GM18499 (cell line): ENCODE results near the gene KCNE4.

Experiments
- ATAC-seq: cut with Tn5 transposase; IDR thresholded peaks from one replicate; pipeline ENCODE4 v1.9.1; 2021; ENCODE audit warnings: moderate number of reproducible peaks; ENCODE audit not compliant: insufficient read depth, unreplicated experiment

The KCNE4 gene

GRCh38 chr2:223082706-223083105 is 30.7 kb downstream of the KCNE4 start:
- ATAC-seq = no peak

- no peak for ATAC-seq
Measured at GRCh38 chr2:223083402-223084070, 31.5 kb downstream of the KCNE4 start.

GRCh38 chr2:223084873-223085272 is 32.9 kb downstream of the KCNE4 start:
- ATAC-seq = no peak

- no peak for ATAC-seq
Measured at GRCh38 chr2:223086370-223086981, 34.5 kb downstream of the KCNE4 start.

GRCh38 chr2:223087466-223087865 is 35.5 kb downstream of the KCNE4 start:
- no peak for ATAC-seq

DNA sequence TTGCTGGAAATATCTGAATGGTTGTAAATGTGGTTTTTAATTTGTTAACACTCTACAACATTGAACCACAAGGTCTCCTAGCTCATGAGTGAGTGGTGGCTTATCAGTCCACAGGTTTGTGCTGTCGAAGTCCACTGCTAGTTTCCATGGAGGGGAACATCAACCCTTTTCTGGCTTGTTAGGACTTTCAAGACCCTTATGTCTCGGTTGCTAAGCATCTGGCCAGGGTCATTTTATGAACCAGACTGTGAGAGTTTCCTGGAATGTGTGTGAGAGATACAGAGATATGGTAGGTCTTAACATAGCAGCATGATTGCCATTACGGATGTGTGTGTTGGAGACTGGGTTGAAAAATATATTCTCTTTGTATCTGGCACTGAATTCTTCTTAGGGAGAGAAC is 36.9 kb downstream of the KCNE4 start:
- no peak for ATAC-seq

DNA sequence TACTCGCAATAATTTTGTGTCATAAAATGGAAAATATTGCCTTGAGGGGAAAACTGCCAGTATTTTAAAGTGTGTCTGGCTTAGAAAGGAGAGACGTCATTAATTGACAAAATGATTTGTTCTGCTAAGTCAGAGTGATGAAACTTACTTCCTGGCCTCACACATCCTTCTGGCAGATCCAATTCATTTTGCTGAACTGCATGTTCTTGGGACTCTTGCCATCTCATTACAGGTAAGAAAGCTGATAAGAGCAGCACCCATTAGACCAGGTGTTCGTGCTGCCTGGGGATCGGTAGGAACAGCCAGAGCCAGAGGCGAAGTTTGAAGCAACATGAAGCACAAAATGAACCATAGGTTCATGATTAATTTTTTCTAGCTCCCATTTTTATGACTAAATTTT is 38.0 kb downstream of the KCNE4 start:
- no peak for ATAC-seq

GRCh38 chr2:223090540-223091235 is 38.7 kb downstream of the KCNE4 start:
- ATAC-seq = no peak

DNA sequence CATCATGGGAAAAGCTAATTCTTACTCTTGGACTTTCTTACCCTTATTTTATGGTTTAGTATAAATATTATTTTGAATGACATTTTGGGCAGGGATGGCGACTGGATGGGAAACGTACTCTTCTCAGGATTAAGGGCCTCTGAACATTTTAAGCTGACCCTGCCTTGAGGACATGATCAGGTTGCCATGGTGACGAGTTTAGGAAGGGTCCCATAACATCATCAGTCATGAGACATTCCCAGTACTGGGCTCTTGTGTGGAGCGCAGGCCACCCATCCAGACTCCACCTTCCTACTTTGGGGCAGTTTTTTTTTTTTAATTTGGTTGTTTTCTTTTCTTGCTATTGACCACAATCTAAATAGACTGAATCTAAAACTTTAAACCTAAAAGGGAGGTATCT is 40.7 kb downstream of the KCNE4 start:
- ATAC-seq = no peak

- ATAC-seq = no peak
Measured at GRCh38 chr2:223093436-223094241, 41.6 kb downstream of the KCNE4 start.

DNA sequence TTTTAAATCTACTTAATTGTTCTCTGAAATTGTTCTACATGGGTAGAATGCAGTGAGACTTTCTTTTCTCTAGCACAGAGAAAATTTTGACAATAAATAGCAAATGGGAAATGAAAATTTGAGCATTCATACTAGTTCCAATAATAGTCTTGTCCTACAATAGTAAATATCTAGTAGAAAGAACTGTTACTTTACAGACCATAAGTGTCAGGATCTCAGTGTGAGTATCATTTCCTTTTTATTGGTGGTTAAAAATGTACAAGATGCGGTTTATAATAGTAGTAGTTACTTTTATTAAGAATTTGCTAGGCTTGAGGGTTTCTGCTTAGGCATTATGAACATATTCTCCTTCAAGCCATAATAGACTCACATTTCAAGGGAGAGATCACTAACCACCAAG is 43.2 kb downstream of the KCNE4 start:
- ATAC-seq = peak; percentile 71

GRCh38 chr2:223096235-223096970 is 44.4 kb downstream of the KCNE4 start:
- ATAC-seq = no peak

DNA sequence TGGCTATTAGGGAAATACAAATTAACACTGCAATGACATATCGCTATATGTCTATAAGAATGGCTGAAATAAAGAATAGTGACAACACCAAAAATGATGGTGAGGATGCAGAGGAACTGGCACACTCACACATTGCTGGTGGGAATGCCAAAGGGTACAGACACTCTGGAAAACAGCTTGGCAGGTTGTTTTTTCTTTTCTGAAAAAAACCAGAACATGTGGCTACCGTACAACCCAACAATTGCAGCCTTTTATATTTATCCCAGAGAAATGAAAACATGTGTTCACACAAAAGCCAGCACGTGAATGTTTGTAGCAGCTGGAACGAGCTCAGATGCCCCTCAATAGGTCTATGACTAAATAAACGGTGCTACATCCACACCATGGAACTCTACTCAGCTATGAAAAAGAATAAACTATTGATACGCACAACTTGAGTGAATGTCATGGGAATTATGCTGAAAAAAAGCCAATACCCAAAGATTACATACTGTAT is 45.9 kb downstream of the KCNE4 start:
- no peak for ATAC-seq

GRCh38 chr2:223099561-223099960 is 47.6 kb downstream of the KCNE4 start:
- ATAC-seq = no peak

DNA sequence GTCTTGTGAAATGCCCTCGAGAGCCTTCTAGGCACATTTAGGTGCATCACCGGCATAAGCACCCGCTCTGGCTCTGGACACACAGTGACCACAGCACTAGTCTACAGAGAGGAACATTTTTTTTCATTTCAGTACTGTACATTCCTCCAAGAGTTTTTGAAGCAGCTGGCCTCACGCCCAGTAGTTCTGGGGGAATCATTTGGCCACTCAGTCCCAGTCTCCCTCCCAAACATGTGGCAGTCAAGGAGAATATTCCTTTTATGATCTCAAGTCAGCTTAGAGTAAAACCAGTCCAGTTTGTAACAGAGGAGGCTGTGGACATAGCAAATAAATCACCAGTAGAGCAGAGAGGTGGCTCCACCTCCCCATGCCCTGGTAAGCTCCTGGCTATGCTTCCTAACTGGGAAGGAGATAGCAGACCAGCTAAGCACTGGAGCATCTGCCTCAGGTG is 48.1 kb downstream of the KCNE4 start:
- ATAC-seq = no peak

DNA sequence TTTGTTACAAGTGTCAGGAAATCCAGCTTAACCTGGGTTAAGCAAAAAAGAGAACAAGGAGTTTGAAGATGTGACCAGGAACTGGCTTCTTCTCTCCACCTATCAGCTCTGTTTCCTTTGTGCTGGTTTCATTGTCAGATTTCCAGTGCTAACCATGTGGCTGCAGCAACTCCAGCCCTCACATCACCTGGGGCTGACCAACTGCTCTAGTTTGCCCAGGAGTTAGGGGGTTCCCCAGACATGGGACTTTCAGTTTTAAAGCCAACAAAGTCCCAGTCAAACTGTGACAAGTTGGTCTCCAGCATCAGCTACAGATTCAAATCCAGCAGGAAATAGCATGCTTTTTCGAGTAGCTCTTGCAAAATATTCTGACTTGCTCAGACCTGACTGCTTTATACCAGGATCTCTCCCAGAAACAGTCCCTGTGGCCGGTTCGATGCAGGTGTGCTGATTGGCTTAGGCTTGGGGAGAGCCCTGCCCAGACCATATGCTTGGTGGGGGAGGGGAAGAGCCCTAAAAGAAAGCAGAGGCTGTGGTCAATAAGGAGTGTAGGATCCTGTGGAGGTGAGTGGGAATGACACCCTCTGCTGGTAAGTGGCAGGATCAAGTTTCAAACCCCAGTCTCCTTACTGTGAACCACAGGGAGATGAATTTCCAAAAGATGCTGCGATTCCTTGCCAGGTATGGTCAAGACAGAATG is 49.5 kb downstream of the KCNE4 start:
- ATAC-seq = peak; percentile 70

DNA sequence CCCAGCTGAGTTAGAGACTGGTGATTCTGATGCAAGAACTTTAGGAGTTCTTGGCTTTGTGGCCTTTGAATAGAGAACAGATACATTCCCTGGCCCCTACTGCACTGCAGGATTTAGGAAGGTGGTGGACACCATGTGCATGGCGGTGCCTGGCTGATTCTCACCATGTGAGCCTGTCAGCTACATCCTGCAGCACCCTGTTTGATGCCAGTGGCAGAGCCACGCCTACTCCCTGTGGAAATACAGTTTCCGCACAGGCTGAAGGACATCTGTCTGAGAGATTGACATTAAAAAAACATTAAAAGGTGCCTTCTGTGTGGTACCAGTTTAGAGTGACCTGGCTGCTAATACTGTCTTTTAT is 50.0 kb downstream of the KCNE4 start:
- ATAC-seq = no peak

GRCh38 chr2:223102450-223102849 is 50.5 kb downstream of the KCNE4 start:
- ATAC-seq = no peak

- no peak for ATAC-seq
Measured at GRCh38 chr2:223104336-223105132, 52.5 kb downstream of the KCNE4 start.
